K562 (cell line): Measurements from ENCODE around the gene RPS6KA4. TPM values are rescaled to one million over a fixed set of nuclear protein-coding genes. Genes with fewer than 3 reads are reported as not detected.

Experiments used
- ARID1B ChIP-seq: fragments of 450-650 bp; IDR thresholded peaks from 2 replicates; pipeline ENCODE4 v1.6.1; 2016; ENCODE audit warnings: antibody characterized with exemption, mild to moderate bottlenecking, inconsistent platforms
- CBFB ChIP-seq: sonication (generic); formaldehyde crosslinking; IDR thresholded peaks from 2 replicates; pipeline ENCODE4 v1.4.0; 2020; ENCODE audit warnings: mild to moderate bottlenecking, missing genetic modification reagents
- DMBX1 ChIP-seq: fragments of 250-450 bp; sonication (Bioruptor Pico); IDR thresholded peaks from 2 replicates; pipeline ENCODE4 v1.8.0; 2022; ENCODE audit warnings: inconsistent platforms, mild to moderate bottlenecking, moderate library complexity, borderline replicate concordance
- FOXP1 ChIP-seq: sonication (generic); formaldehyde crosslinking; IDR thresholded peaks from 2 replicates; pipeline ENCODE4 v1.8.0; 2022; ENCODE audit warnings: mild to moderate bottlenecking, missing genetic modification reagents
- GABPA ChIP-seq: fragments of 200-800 bp; sonication (Bioruptor generic); conservative IDR thresholded peaks from 2 replicates; pipeline ENCODE4 v1.6.1; 2016; ENCODE audit warnings: low read depth, missing genetic modification characterization, missing compliant biosample characterization
- GABPB1 ChIP-seq: sonication (generic); formaldehyde crosslinking; IDR thresholded peaks from 2 replicates; pipeline ENCODE4 v1.8.0; 2022; ENCODE audit warnings: mild to moderate bottlenecking, missing genetic modification reagents
- NBN ChIP-seq: fragments of 450-650 bp; IDR thresholded peaks from 2 replicates; pipeline ENCODE4 v1.6.1; 2016; ENCODE audit warnings: low read depth, mild to moderate bottlenecking
- RNF2 ChIP-seq: sonication (generic); IDR thresholded peaks from 2 replicates; pipeline ENCODE4 v1.6.1; 2016
- SIRT6 ChIP-seq: IDR thresholded peaks from one replicate; pipeline ENCODE4 v1.6.1; 2012; ENCODE audit warnings: low read depth, mild to moderate bottlenecking, control low read depth, inconsistent platforms, low read length, moderate library complexity
- SRSF1 ChIP-seq: fragments of 200-400 bp; formaldehyde crosslinking; IDR thresholded peaks from 2 replicates; pipeline ENCODE4 v1.6.1; 2017; ENCODE audit warnings: mild to moderate bottlenecking, low read depth, low read length, moderate library complexity
- TAF9B ChIP-seq: fragments of 450-650 bp; IDR thresholded peaks from 2 replicates; pipeline ENCODE4 v1.6.1; 2018; ENCODE audit warnings: mild to moderate bottlenecking; ENCODE audit not compliant: partially characterized antibody
- TCF7 ChIP-seq: sonication (generic); IDR thresholded peaks from 2 replicates; pipeline ENCODE4 v1.6.1; 2016; ENCODE audit warnings: antibody characterized with exemption, borderline replicate concordance
- ZNF239 ChIP-seq: fragments of 250-450 bp; sonication (Bioruptor Pico); IDR thresholded peaks from 2 replicates; pipeline ENCODE4 v1.4.0; 2020; ENCODE audit warnings: mild to moderate bottlenecking
- ZNF398 ChIP-seq: fragments of 250-450 bp; sonication (Bioruptor Pico); IDR thresholded peaks from 2 replicates; pipeline ENCODE4 v1.8.0; 2021; ENCODE audit warnings: moderate library complexity, mild to moderate bottlenecking, inconsistent platforms
- ZNF507 ChIP-seq: conservative IDR thresholded peaks from 2 replicates; pipeline ENCODE4 v1.6.1; 2017; ENCODE audit warnings: missing genetic modification characterization, missing compliant biosample characterization
- ZNF609 ChIP-seq: sonication (generic); formaldehyde crosslinking; IDR thresholded peaks from 2 replicates; pipeline ENCODE4 v1.8.1; 2023; ENCODE audit warnings: missing genetic modification reagents, mild to moderate bottlenecking, borderline replicate concordance
- ZNF655 ChIP-seq: fragments of 250-450 bp; sonication (Bioruptor Pico); IDR thresholded peaks from 2 replicates; pipeline ENCODE4 v1.5.0; 2021
- ZNF668 ChIP-seq: fragments of 250-450 bp; sonication (Bioruptor Pico); IDR thresholded peaks from 2 replicates; pipeline ENCODE4 v1.8.0; 2022; ENCODE audit warnings: mild to moderate bottlenecking, inconsistent platforms
- ZNF707 ChIP-seq: fragments of 250-450 bp; sonication (Bioruptor Pico); conservative IDR thresholded peaks from 2 replicates; pipeline ENCODE4 v1.8.0; 2022; ENCODE audit warnings: inconsistent platforms, mild to moderate bottlenecking, moderate library complexity
- ZNF75A ChIP-seq: fragments of 450-650 bp; formaldehyde crosslinking; IDR thresholded peaks from 2 replicates; pipeline ENCODE4 v1.4.0; 2020; ENCODE audit warnings: mild to moderate bottlenecking
- polyA plus RNA-seq, 8 experiments: library from polyadenylated mRNA; depleted of rRNA in 4 of 8; stranded (reverse) in 5 of 8; unstranded in 3 of 8; fragments of >200 nt; fragmentation: Nextera tagmentation in 2 of 8; fragmentation: Illumina TruSeq in 1 of 8; extraction: Ambion mirVana in 2 of 8; extraction: Trizol in 1 of 8; gene quantifications; 2 replicates each; pipeline versions ENCODE4 v1.2.1 to v1.2.3, GENCODE V29; 2011 to 2014; ENCODE audit warnings: inconsistent platforms in 1 of 8, missing spikeins in 1 of 8
- total RNA-seq, 7 experiments: library from RNA; depleted of rRNA in 6 of 7; stranded (reverse); fragments of >200 nt in 6 of 7; fragmentation: Illumina TruSeq in 2 of 7; extraction: Trizol in 2 of 7; gene quantifications; 2 replicates each; pipeline versions ENCODE4 v1.2.1 to v1.2.3, GENCODE V29; 2011 to 2021; ENCODE audit warnings: low replicate concordance in 1 of 7

The RPS6KA4 gene
- total and polyA plus RNA-seq, 9 of the 15 experiments (the other 6 are each of a cell fraction or from before 2014, with no cell fraction given): 0.15 to 23.8 (median 9.8) TPM

GRCh38 chr11:64331569-64332371 lies 27.2 kb upstream of the RPS6KA4 start (continued):
- TF ChIP-seq SIRT6 (no peak), FOXP1 (no peak), ARID1B (peak; percentile 89), ZNF655 (no peak), GABPB1 (CRISPR knock-in tag) (peak; percentile 26; the same call in 1 of the 2 replicates), DMBX1 (CRISPR knock-in tag) (peak; percentile 71), RNF2 (no peak), ZNF707 (CRISPR knock-in tag) (no peak), SRSF1 (no peak), ZNF668 (CRISPR knock-in tag) (no peak), CBFB (no peak), NBN (peak; percentile 90), ZNF75A (no peak), TCF7 (no peak), ZNF239 (CRISPR knock-in tag) (no peak), ZNF609 (CRISPR knock-in tag) (no peak), ZNF507 (tag) (no peak), GABPA (tag) (no peak), ZNF398 (no peak), TAF9B (peak; percentile 62)
